B cell (primary cell): ENCODE results near the gene CD96.

Experiments used
- CTCF ChIP-seq: fragments of 200-600 bp; IDR thresholded peaks from one replicate; pipeline ENCODE4 v1.8.0; 2022; ENCODE audit warnings: antibody characterized with exemption, mild to moderate bottlenecking
- EZH2 ChIP-seq: IDR thresholded peaks from 2 replicates; pipeline ENCODE4 v1.6.1; 2012; ENCODE audit warnings: borderline replicate concordance, low read depth, mild to moderate bottlenecking, moderate library complexity, low read length; ENCODE audit not compliant: insufficient read depth, poor library complexity, severe bottlenecking

- TF ChIP-seq CTCF (peak; percentile 79), EZH2 (no peak)
Observed at GRCh38 chr3:111539351-111540331, 2.4 kb upstream of the CD96 start.
